Measurements from ENCODE around the gene DCK.
"Not testable (repeated sequence)": the region's sequence is repeated elsewhere in the genome, so short reads cannot be mapped to it uniquely, and the experiment has no call there.

DCK gene

DNA sequence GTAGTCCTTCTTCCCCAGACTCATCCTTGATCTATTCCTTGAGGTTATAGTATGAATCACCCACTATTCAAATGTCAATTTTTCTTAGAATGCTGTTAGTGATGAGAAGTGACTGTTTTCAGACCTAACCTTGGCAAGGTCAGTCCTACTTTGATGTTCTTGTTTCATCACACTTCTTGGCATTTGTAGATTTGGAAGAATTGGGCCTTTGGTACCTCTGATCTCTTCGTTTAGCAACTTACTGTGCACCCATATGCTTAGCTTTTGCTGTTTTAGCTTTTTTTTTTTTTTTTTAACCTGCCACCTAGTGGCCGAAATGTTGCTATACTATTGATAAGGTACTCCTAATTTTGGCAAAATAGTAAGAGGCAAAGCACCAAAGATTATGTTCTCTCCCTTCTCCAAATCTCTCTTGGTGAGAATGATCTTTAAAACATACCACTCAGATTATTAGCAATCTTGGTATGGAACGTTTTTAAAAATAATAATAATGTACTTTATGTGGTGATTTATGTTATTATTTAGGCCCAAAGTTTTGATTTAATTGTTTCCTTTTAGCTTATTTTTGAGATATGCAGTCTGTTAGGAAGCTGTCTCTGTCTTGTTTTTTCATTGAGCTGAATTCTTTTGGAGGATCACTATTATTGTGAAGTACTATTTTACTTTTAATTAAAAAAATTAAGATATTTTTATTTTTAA is 16.6 kb downstream of the DCK start:
- no peak overlapping the region for H3K4me3 ChIP-seq (ENCODE audit: low read depth, low read length)
- TF ChIP-seq, protein P1, sequence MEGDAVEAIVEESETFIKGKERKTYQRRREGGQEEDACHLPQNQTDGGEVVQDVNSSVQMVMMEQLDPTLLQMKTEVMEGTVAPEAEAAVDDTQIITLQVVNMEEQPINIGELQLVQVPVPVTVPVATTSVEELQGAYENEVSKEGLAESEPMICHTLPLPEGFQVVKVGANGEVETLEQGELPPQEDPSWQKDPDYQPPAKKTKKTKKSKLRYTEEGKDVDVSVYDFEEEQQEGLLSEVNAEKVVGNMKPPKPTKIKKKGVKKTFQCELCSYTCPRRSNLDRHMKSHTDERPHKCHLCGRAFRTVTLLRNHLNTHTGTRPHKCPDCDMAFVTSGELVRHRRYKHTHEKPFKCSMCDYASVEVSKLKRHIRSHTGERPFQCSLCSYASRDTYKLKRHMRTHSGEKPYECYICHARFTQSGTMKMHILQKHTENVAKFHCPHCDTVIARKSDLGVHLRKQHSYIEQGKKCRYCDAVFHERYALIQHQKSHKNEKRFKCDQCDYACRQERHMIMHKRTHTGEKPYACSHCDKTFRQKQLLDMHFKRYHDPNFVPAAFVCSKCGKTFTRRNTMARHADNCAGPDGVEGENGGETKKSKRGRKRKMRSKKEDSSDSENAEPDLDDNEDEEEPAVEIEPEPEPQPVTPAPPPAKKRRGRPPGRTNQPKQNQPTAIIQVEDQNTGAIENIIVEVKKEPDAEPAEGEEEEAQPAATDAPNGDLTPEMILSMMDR (IDR thresholded peaks at IDR 0.05; ENCODE audit: borderline replicate concordance, insufficient read depth, low read depth, low read length): peak; percentile 30; the same call in 1 of the 2 replicates

DNA sequence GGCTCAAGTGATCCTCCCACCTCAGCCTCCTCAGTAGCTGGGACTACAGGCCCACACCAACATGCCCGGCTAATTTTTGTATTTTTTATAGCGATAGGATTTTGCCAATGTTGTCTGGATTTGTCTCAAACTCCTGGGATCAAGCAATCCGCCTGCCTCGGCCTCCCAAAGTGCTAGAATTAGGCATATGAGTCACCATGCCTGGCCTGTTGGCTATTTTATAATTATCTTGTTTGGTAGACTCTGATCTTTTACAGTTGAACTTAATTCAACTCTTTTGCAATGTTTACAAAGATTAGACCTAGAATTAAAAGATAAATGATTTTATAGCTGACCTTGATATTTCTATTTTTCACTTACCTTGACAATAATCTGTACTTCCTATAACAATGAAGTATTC is 18.0 kb downstream of the DCK start:
- no peak overlapping the region for H3K4me3 ChIP-seq (ENCODE audit: low read depth, low read length)
- TF ChIP-seq, protein P1 (IDR thresholded peaks at IDR 0.05; ENCODE audit: borderline replicate concordance, insufficient read depth, low read depth, low read length): no peak

DNA sequence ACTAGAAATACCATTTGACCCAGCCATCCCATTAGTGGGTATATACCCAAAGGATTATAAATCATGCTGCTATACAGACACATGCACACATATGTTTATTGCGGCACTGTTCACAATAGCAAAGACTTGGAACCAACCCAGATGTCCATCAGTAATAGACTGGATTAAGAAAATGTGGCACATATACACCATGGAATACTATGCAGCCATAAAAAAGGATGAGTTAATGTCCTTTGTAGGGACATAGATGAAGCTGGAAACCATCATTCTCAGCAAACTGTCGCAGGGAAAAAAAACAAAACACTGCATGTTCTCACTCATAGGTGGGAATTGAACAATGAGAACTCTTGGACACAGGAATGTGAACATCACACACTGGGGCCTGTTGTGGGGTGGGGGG is 23.9 kb downstream of the DCK start:
- not testable (repeated sequence) for H3K4me3 ChIP-seq (ENCODE audit: low read depth, low read length)

DNA sequence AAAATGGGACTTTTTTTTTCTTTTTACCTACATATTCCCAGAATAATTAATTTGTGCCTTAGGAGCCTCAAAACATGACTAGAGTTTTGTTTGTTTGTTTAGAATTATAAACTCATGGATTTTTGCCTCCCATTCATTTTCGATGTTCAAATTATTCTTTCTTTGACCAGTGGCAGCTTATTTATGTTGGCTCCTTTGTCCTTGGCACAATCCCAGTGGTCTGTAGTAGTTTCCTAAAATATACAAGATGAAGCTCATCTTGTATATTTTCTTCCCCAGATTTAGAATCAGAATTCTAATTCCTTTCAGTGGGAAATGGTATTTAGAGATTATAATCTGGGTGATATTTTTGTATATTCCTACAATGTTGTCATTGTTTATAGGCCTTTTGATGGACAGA is 27.2 kb downstream of the DCK start:
- H3K4me3 ChIP-seq (ENCODE audit: low read depth, low read length): no peak overlapping the region

DNA sequence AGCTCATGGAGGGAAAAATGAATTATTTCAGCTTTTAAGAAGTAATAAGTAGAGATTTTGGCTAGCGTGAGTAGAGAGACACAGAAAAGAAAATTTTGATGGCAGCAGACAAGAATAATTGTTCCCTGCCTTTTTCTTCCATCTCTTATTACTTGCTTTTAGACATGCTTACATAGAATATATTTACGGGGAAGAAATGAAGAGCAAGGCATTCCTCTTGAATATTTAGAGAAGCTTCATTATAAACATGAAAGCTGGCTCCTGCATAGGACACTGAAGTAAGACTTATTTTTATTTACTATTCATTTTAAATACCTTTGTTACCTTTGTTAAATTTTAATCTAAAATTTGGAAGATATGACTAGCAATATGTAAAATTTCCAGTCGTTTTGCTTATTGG is 32.2 kb downstream of the DCK start:
- H3K4me3 ChIP-seq (ENCODE audit: low read depth, low read length): no peak overlapping the region
- TF ChIP-seq, protein P1 (IDR thresholded peaks at IDR 0.05; ENCODE audit: borderline replicate concordance, insufficient read depth, low read depth, low read length): no peak

More for the DNA sequence above, 27.2 kb downstream of the DCK start:
- TF ChIP-seq, protein P1 (IDR thresholded peaks at IDR 0.05; ENCODE audit: borderline replicate concordance, insufficient read depth, low read depth, low read length): no peak

DNA sequence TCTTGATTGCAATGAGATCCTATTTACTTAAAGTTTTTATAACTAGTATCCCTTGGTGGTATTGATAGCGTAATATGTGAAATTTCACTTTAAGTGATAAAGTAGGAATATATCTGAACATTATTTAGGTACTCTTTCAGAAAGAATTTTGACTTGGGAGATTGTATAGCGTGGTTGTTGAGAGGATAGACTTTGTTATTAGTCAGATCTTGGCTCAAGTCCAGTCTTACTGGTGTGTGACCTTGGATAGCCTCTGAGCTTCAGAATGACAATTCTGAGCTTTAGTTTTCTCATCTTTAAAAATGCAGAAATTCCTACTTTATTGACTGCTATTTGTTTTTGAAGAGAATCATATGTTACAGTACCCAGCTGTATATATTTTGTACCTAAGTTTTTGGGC is 32.6 kb downstream of the DCK start:
- TF ChIP-seq, protein P1 (IDR thresholded peaks at IDR 0.05; ENCODE audit: borderline replicate concordance, insufficient read depth, low read depth, low read length): no peak
- H3K4me3 ChIP-seq (ENCODE audit: low read depth, low read length): no peak overlapping the region

DNA sequence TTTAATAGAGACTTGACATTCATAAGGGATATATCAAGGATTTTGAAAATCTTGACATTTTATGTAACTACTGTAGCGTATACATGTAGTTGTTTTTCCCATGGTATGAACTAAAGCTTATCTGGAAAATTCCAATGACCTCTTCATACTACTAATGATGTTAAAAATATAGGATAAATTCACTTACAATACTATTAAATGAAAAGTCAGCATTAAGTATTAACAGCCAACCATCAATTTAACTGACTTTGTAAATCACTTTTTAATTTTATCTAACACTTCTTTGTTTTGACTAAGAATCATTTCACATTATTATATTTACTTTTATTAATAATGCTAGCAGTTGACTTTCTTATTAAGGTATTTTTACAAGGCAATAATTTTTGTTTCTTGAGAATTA is 34.2 kb downstream of the DCK start:
- TF ChIP-seq, protein P1 (IDR thresholded peaks at IDR 0.05; ENCODE audit: borderline replicate concordance, insufficient read depth, low read depth, low read length): no peak
- no peak overlapping the region for H3K4me3 ChIP-seq (ENCODE audit: low read depth, low read length)

All from GM12875 (cell line).